IPS-20b (cell line): ENCODE results near the gene MRM3.
"Not testable (repeated sequence)": the region's sequence is repeated elsewhere in the genome, so short reads cannot be mapped to it uniquely, and the experiment has no call there.

Experiments used
- H3K27ac ChIP-seq: one replicate; pipeline ENCODE4 v1.5.1; 2013; ENCODE audit warnings: low read length
- H3K27me3 ChIP-seq: 2 replicates; pipeline ENCODE4 v1.6.1; 2013; ENCODE audit warnings: mild to moderate bottlenecking, low read length, inconsistent platforms; ENCODE audit not compliant: insufficient read depth
- H3K36me3 ChIP-seq: 2 replicates; pipeline ENCODE4 v1.6.1; 2013; ENCODE audit warnings: low read depth, mild to moderate bottlenecking, inconsistent platforms, low read length, moderate library complexity; ENCODE audit not compliant: insufficient read depth
- H3K4me1 ChIP-seq: 2 replicates; pipeline ENCODE4 v1.6.1; 2013; ENCODE audit warnings: mild to moderate bottlenecking, control low read depth, inconsistent platforms, low read length, moderate library complexity; ENCODE audit not compliant: insufficient read depth
- H3K4me3 ChIP-seq: 2 replicates; pipeline ENCODE4 v1.5.1; 2013; ENCODE audit warnings: mild to moderate bottlenecking, low read length, inconsistent platforms
- H3K9ac ChIP-seq: 2 replicates; pipeline ENCODE4 v1.6.1; 2013; ENCODE audit warnings: low read depth, mild to moderate bottlenecking, inconsistent platforms, low read length, moderate library complexity
- H3K9me3 ChIP-seq: 2 replicates; pipeline ENCODE4 v1.6.1; 2013; ENCODE audit warnings: mild to moderate bottlenecking, low read depth, low read length, inconsistent platforms; ENCODE audit not compliant: insufficient read depth

Gene MRM3

DNA sequence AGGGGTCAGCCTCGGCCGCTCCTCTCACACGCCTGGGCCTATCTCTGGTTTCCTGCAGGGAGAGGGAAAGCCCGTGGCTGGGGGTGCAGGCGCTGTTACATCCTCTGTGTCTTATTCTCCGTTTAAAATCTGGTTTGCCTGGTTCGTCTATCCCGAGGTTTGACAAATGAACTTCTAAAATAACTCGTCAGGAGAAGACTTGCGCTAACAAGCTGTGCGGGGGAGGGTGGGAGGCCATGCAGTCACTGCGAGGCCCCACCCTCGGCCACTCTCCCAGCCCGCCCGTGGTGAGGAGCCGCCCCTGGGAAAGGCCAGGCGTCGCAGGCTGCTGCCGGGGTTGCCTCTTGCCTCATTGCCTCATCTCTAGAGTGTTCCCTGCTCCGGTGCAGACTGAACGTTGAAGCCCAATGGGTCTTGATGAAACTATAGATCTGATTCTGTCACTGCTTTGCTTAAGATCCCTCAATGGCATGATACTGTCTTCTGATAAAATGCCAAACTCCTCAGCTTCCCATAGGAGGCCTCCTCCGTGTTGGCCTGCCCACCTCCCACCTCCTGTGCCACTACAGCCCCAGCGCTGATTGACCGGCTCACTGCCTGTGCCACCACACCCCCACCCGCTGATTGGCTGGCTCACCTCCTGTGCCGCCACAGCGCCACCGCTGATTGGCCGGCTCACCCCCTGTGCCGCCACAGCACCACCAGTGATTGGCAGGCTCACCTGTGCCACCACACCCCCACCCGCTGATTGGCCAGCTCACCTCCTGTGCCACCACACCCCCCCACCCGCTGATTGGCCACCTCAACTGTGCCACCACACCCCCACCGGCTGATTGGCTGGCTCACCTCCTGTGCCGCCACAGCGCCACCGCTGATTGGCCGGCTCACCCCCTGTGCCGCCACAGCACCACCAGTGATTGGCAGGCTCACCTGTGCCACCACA lies 8.0 kb downstream of the MRM3 start:
- not testable (repeated sequence) for H3K27ac ChIP-seq, H3K9ac ChIP-seq, H3K9me3 ChIP-seq, H3K4me3 ChIP-seq, H3K4me1 ChIP-seq, H3K27me3 ChIP-seq
- peaks cover 63% of the 10 kb centered on the region for H3K36me3 ChIP-seq

DNA sequence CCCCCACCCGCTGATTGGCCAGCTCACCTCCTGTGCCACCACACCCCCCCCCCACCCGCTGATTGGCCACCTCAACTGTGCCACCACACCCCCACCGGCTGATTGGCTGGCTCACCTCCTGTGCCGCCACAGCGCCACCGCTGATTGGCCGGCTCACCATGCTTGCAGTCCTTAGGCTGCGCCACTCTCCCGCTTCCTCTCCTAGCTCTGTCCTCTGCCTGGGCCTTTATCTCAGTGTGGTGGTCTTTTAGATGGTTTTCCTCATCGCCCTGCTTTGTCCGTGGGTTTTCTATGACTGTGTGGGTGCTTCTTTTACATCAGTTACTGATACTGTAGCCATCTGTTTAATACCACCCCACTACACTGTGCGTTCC lies 8.7 kb downstream of the MRM3 start:
- H3K9ac ChIP-seq, H3K4me3 ChIP-seq, H3K9me3 ChIP-seq, H3K27ac ChIP-seq, H3K4me1 ChIP-seq, H3K27me3 ChIP-seq: not testable (repeated sequence)
- H3K36me3 ChIP-seq = peaks cover 57% of the 10 kb centered on the region

DNA sequence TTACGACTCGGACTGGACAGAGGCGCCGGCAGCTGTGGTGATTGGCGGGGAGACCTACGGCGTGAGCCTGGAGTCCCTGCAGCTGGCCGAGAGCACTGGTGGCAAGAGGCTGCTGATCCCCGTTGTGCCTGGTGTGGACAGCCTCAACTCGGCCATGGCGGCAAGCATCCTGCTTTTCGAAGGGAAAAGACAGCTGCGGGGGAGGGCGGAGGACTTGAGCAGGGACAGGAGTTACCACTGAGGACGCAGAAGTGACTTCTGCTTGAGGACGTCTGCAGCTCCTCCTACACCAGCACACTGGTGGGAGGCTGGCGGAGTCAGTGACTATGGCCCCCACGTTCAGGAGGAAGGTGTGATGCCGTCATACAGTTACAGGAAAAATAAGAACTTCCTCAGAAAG lies 9.7 kb downstream of the MRM3 start:
- Histone ChIP-seq H3K27me3 (no peaks in the 10 kb centered on the region), H3K9me3 (no peaks in the 10 kb centered on the region), H3K27ac (no peak overlapping the region), H3K4me1 (no peaks in the 10 kb centered on the region), H3K9ac (no peak overlapping the region), H3K4me3 (no peak overlapping the region), H3K36me3 (peaks cover 56% of the 10 kb centered on the region)

DNA sequence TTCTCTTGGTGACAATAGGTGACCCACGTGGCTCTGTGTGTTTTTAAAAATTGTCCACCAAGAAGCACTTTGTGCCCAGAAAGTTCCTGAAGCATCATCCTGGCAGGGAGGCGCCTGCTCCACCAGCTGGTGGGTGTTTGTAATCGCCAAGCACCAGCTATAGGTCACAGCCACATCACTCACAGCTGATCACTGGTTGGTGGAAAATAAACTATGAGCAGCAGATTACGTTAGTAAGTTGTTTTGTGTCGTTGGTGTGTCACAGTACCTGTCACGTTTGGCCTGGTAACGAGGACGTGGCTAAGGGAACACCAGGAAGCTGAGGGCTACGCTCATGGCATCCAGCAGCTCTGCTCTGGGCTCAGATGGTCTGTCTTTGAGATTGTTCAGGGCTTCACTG lies 10.1 kb downstream of the MRM3 start:
- no peak overlapping the region for H3K9ac ChIP-seq
- H3K4me3 ChIP-seq = no peak overlapping the region
- no peaks in the 10 kb centered on the region for H3K4me1 ChIP-seq
- no peaks in the 10 kb centered on the region for H3K27me3 ChIP-seq
- H3K9me3 ChIP-seq = no peaks in the 10 kb centered on the region
- H3K36me3 ChIP-seq = peaks cover 57% of the 10 kb centered on the region
- no peak overlapping the region for H3K27ac ChIP-seq

DNA sequence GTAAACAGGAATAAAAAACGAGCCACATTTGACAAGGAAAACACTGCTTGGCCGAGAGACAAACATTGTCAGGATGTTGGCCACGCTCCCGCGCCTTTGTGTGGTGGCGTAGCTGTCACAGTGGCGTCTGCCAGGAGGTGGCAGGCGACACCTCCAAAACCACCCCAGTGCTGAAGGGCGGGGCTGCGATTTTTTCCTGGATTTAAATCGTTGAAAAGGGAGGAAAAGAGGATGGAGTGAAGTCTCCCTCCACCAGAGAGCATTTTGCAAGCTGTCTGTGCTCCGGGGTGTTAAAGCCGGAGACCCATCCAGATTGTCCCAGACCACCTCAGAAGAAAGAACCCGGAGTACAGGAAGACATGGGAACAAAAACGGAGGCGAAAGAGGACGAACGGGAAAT lies 12.7 kb downstream of the MRM3 start:
- H3K9me3 ChIP-seq = no peaks in the 10 kb centered on the region
- H3K36me3 ChIP-seq = peaks cover 41% of the 10 kb centered on the region
- H3K4me3 ChIP-seq = no peak overlapping the region
- H3K9ac ChIP-seq = 0 out of 2 replicates have a peak overlapping the region, but pooled peaks have one; percentile 10
- no peaks in the 10 kb centered on the region for H3K27me3 ChIP-seq
- H3K4me1 ChIP-seq = no peaks in the 10 kb centered on the region
- H3K27ac ChIP-seq = no peak overlapping the region

DNA sequence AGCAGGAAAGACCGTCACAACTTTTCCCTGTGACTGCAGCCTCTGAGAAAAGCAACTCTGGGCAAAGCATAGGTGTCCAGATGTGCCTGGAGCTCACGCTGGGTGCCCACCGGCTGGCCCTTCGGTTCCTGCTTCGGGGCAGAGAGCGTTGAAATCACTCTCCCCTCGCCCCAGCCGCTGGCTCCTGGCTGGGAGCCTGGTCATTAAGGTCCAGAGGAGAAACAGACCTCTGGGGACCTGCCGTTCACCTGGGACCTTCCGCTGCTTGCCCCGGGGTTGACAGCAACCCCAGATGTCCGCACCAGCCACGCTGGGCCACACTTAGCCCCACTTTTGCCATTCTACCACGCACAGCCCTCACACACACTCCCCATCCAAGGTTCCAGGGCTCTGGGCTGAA lies 13.1 kb downstream of the MRM3 start:
- Histone ChIP-seq H3K27ac (no peak overlapping the region), H3K9me3 (no peaks in the 10 kb centered on the region), H3K9ac (no peak overlapping the region), H3K4me1 (no peaks in the 10 kb centered on the region), H3K36me3 (peaks cover 41% of the 10 kb centered on the region), H3K4me3 (no peak overlapping the region), H3K27me3 (no peaks in the 10 kb centered on the region)

DNA sequence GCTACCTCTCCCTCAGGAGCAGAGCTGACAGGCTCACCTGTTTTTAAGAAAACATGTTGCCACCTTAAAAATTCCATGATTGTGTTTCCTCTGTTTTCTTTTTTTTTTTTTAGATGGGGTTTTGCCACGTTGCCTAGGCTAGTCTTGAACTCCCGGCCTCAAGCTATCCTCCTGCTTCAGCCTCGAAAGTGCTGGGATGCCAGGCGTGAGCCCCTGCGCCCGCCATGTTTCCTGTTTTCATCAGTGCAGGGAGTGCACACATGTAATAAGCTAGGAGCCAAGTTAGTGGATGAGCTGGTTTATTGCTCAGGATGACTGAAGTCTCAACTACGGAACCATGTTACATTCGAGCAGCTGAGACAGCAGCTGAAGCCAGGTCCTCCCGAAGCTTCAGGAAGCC lies 13.6 kb downstream of the MRM3 start:
- no peak overlapping the region for H3K27ac ChIP-seq
- H3K36me3 ChIP-seq = peaks cover 44% of the 10 kb centered on the region
- no peaks in the 10 kb centered on the region for H3K4me1 ChIP-seq
- no peak overlapping the region for H3K9ac ChIP-seq
- H3K9me3 ChIP-seq = no peaks in the 10 kb centered on the region
- H3K27me3 ChIP-seq = no peaks in the 10 kb centered on the region
- no peak overlapping the region for H3K4me3 ChIP-seq

DNA sequence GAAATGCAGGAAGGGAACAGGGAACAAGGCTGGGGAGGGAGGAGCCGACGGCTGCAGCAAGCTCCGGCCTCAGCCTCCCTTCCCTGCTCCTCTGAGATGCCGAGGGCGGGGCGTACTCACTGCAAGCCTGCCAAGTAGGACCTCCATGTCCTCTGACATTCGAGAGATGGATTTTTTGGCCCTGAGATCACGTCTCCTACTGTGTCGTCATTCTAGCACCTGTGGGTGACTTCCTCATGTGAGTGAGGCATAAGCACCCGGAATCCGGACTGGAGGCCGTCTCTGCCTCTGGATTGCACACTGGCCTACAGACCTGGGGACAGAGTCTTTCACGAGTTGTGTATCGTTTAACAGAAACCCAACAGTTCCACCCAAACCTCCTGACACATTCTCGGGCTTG lies 14.5 kb downstream of the MRM3 start:
- no peaks in the 10 kb centered on the region for H3K27me3 ChIP-seq

DNA sequence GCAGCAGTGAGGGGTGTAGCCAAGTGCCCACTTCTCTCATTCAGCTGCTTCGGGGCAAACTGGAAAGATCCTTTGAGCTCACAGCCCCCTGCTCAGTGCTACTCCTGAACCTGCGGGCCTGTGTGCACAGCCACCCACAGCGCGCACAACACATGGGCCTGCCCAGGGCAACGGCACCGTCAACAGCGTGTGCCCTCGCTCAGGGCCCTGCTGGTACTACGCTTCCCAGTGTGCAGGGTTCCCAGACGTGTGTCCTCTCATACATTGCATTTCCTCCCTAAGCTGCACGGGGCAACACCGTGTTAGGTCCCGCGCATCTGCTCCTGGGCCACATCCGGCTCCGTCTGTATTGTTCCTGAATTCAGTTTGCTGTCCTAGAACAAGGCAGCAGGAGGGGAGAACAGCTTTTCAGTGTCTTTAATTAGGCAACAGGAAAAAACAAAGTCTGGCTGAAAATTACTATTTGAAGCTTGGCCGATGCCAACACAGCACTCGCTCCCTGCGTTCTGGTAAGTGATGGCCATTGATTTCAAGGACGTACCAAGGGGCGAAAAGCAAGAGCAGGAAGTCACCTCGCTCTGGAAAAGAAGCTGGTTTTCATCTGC lies 15.2 kb downstream of the MRM3 start:
- no peak overlapping the region for H3K4me3 ChIP-seq
- no peaks in the 10 kb centered on the region for H3K9me3 ChIP-seq
- H3K4me1 ChIP-seq = no peaks in the 10 kb centered on the region
- H3K9ac ChIP-seq = no peak overlapping the region
- H3K36me3 ChIP-seq = peaks cover 29% of the 10 kb centered on the region
- no peaks in the 10 kb centered on the region for H3K27me3 ChIP-seq
- no peak overlapping the region for H3K27ac ChIP-seq

More for the DNA sequence above, 14.5 kb downstream of the MRM3 start:
- no peak overlapping the region for H3K9ac ChIP-seq
- H3K9me3 ChIP-seq = no peaks in the 10 kb centered on the region
- peaks cover 37% of the 10 kb centered on the region for H3K36me3 ChIP-seq
- H3K27ac ChIP-seq = no peak overlapping the region
- H3K4me3 ChIP-seq = no peak overlapping the region
- H3K4me1 ChIP-seq = no peaks in the 10 kb centered on the region

DNA sequence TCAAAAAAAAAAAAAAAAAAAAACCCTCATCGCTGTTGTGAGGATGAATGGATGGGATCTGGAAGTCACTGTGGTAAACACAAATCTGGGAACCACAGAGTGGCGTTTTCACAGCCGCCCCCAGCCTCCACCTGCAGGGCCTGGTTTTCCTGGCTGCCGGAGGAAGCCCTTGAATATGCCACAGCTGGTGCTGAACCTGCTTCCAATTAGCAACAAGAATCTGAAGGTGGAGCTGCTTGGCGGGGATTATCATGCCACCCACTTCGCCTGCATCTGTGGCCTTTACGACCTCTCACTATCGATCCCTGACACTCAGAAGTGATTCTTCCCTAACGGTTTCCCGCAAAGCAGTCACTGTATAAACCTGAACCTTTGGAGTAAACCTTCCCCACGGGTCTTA lies 16.1 kb downstream of the MRM3 start:
- no peaks in the 10 kb centered on the region for H3K4me1 ChIP-seq
- peaks cover 29% of the 10 kb centered on the region for H3K36me3 ChIP-seq
- no peak overlapping the region; the same call in 1 of the 2 replicates for H3K9ac ChIP-seq
- no peak overlapping the region for H3K4me3 ChIP-seq
- H3K9me3 ChIP-seq = no peaks in the 10 kb centered on the region
- H3K27ac ChIP-seq = no peak overlapping the region
- no peaks in the 10 kb centered on the region for H3K27me3 ChIP-seq

DNA sequence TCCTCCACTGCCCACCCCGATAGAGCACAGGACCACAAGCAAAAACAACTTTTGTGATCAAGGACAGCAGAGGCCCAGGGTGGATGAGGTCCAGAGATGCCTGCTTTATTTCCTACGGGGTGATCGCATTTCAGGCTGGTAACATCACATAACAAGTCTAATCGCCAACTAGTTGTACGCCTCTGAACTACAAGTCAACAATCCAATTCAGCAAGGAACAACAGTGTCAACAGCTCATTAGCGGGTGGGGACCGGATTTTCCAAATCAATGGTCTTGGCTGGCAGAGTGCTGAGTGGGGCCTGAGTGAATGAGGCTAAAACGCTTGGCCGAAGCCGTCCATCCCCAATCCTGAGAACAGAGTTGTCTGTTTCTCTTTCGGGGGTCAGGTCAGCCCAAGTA lies 17.1 kb downstream of the MRM3 start:
- H3K4me1 ChIP-seq = no peaks in the 10 kb centered on the region
- no peaks in the 10 kb centered on the region for H3K27me3 ChIP-seq
- H3K9me3 ChIP-seq = no peaks in the 10 kb centered on the region
- peaks cover 36% of the 10 kb centered on the region for H3K36me3 ChIP-seq
- H3K4me3 ChIP-seq = no peak overlapping the region
- H3K9ac ChIP-seq = no peak overlapping the region
- H3K27ac ChIP-seq = no peak overlapping the region
